GM23338 (cell line): ENCODE data around the gene ANKRD65. TPM values are rescaled to one million over a fixed set of nuclear protein-coding genes. Genes with fewer than 3 reads are reported as not detected.

Experiments
- ATAC-seq: fragments of 200-7000 bp; cut with Tn5 transposase; 3 replicates; pipeline ENCODE4 v1.9.1; 2020
- DNase-seq: peaks from one replicate; pipeline ENCODE4 v3.0.0-alpha.2; 2015; ENCODE audit warnings: low spot score
- H2AFZ ChIP-seq: fragments of 200-600 bp; sonication (generic); 2 replicates; pipeline ENCODE4 v1.8.0; 2016; ENCODE audit warnings: antibody characterized with exemption, mild to moderate bottlenecking, moderate library complexity
- H3F3A ChIP-seq: fragments of 200-600 bp; sonication (generic); replicated peaks from 2 replicates; pipeline ENCODE4 v1.8.0; 2017; ENCODE audit warnings: antibody characterized with exemption, mixed run types, low read depth
- H3K27ac ChIP-seq: fragments of 200-600 bp; sonication (generic); 2 replicates; pipeline ENCODE4 v1.6.1; 2016; ENCODE audit warnings: low read depth
- H3K27me3 ChIP-seq: fragments of 200-600 bp; sonication (generic); 2 replicates; pipeline ENCODE4 v1.8.0; 2016; ENCODE audit warnings: mild to moderate bottlenecking, mixed run types, moderate library complexity; ENCODE audit not compliant: insufficient read depth
- H3K36me3 ChIP-seq: fragments of 200-600 bp; sonication (generic); 2 replicates; pipeline ENCODE4 v1.8.0; 2016; ENCODE audit warnings: mild to moderate bottlenecking; ENCODE audit not compliant: insufficient read depth
- H3K4me1 ChIP-seq: fragments of 200-600 bp; sonication (generic); 2 replicates; pipeline ENCODE4 v1.8.0; 2016; ENCODE audit warnings: mild to moderate bottlenecking, moderate library complexity; ENCODE audit not compliant: insufficient read depth
- H3K4me2 ChIP-seq: fragments of 200-600 bp; sonication (generic); 2 replicates; pipeline ENCODE4 v1.7.1; 2017; ENCODE audit warnings: mixed run types
- H3K4me3 ChIP-seq: fragments of 200-600 bp; sonication (generic); 2 replicates; pipeline ENCODE4 v1.6.1; 2016; ENCODE audit warnings: mixed run types
- H3K79me2 ChIP-seq: fragments of 200-600 bp; sonication (generic); replicated peaks from 2 replicates; pipeline ENCODE4 v1.8.0; 2017; ENCODE audit warnings: mild to moderate bottlenecking; ENCODE audit not compliant: insufficient read depth
- H3K9me2 ChIP-seq: fragments of 200-600 bp; sonication (generic); 2 replicates; pipeline ENCODE4 v1.8.0; 2017; ENCODE audit not compliant: insufficient read depth
- H4K20me1 ChIP-seq: fragments of 200-600 bp; sonication (generic); replicated peaks from 2 replicates; pipeline ENCODE4 v1.8.0; 2017; ENCODE audit warnings: mild to moderate bottlenecking; ENCODE audit not compliant: insufficient read depth
- H3K27ac Mint-ChIP-seq: 2 replicates; pipeline ENCODE4 v1.8.0; 2020; ENCODE audit warnings: inconsistent platforms, mild to moderate bottlenecking, moderate library complexity, mixed read lengths
- H3K27me3 Mint-ChIP-seq: 3 replicates; pipeline ENCODE4 v1.8.0; 2022; ENCODE audit warnings: low read depth, mild to moderate bottlenecking, moderate library complexity, mixed read lengths, inconsistent platforms; ENCODE audit not compliant: insufficient read depth, poor library complexity
- H3K36me3 Mint-ChIP-seq: 3 replicates; pipeline ENCODE4 v1.8.0; 2021; ENCODE audit warnings: low read depth, mild to moderate bottlenecking, inconsistent platforms, moderate library complexity, mixed read lengths
- H3K4me1 Mint-ChIP-seq: 3 replicates; pipeline ENCODE4 v1.8.0; 2020; ENCODE audit warnings: mild to moderate bottlenecking, inconsistent platforms, mixed read lengths
- H3K4me3 Mint-ChIP-seq: 3 replicates; pipeline ENCODE4 v1.8.0; 2021; ENCODE audit warnings: moderate library complexity, mild to moderate bottlenecking, inconsistent platforms, mixed read lengths
- H3K9me3 Mint-ChIP-seq: 3 replicates; pipeline ENCODE4 v1.8.0; 2020; ENCODE audit warnings: moderate library complexity, mild to moderate bottlenecking, inconsistent platforms, mixed read lengths
- CTCF ChIP-seq, 2 experiments: fragments of 200-600 bp in 1 of 2; sonication (generic) in 1 of 2; conservative IDR thresholded peaks; 2 replicates each; pipeline versions ENCODE4 v1.5.1 to v1.6.1; 2016 to 2017; ENCODE audit warnings: antibody characterized with exemption in 2 of 2, low read depth in 2 of 2, mild to moderate bottlenecking in 2 of 2, moderate library complexity in 1 of 2
- ETS1 ChIP-seq: IDR thresholded peaks from 2 replicates; pipeline ENCODE4 v1.6.1; 2016; ENCODE audit warnings: antibody characterized with exemption
- EZH2 ChIP-seq: fragments of 200-600 bp; sonication (generic); IDR thresholded peaks from one replicate; pipeline ENCODE4 v1.8.0; 2017; ENCODE audit warnings: antibody characterized with exemption, mild to moderate bottlenecking, low read depth; ENCODE audit not compliant: unreplicated experiment
- EZH2phosphoT487 ChIP-seq: fragments of 200-600 bp; sonication (generic); IDR thresholded peaks from one replicate; pipeline ENCODE4 v1.8.1; 2018; ENCODE audit warnings: antibody characterized with exemption; ENCODE audit not compliant: unreplicated experiment
- JUNB ChIP-seq: IDR thresholded peaks from one replicate; pipeline ENCODE4 v1.6.1; 2016; ENCODE audit warnings: antibody characterized with exemption; ENCODE audit not compliant: unreplicated experiment
- POLR2AphosphoS5 ChIP-seq: IDR thresholded peaks from 2 replicates; pipeline ENCODE4 v1.6.1; 2016; ENCODE audit warnings: antibody characterized with exemption, low read depth
- STAT1 ChIP-seq: IDR thresholded peaks from one replicate; pipeline ENCODE4 v1.6.1; 2016; ENCODE audit warnings: antibody characterized with exemption; ENCODE audit not compliant: unreplicated experiment
- ZNF114 ChIP-seq: fragments of 250-450 bp; sonication (Bioruptor Pico); IDR thresholded peaks from 2 replicates; pipeline ENCODE4 v1.5.0; 2020; ENCODE audit warnings: mild to moderate bottlenecking, moderate library complexity
- ZNF462 ChIP-seq: fragments of 250-450 bp; sonication (Bioruptor Pico); IDR thresholded peaks from 2 replicates; pipeline ENCODE4 v1.5.0; 2020; ENCODE audit warnings: mild to moderate bottlenecking, moderate library complexity
- polyA plus RNA-seq: library from polyadenylated mRNA; unstranded; fragments of >200 nt; fragmentation: Nextera tagmentation; extraction: Ambion mirVana; gene quantifications from 2 replicates; pipeline ENCODE4 v1.2.1, GENCODE V29; 2016
- total RNA-seq: library from RNA; depleted of rRNA; stranded (reverse); fragments of >200 nt; shearing (Covaris generic); gene quantifications from 2 replicates; pipeline ENCODE4 v1.2.3, GENCODE V29; 2014

Gene ANKRD65
- total and polyA plus RNA-seq, 2 experiments from 2014 or later, result 1.6 to 1.7 TPM

- TF ChIP-seq ETS1, result no peak
- TF ChIP-seq POLR2AphosphoS5, result no peak
Observed at GRCh38 chr1:1462318-1462966, 41.4 kb upstream of the ANKRD65 start (continued).

GRCh38 chr1:1461721-1462317 is 40.7 kb upstream of the ANKRD65 start:
- H3F3A ChIP-seq, result no peaks in the 10 kb centered on the region
- no peak overlapping the region for H3K4me2 ChIP-seq
- H3K27me3 ChIP-seq, result no peaks in the 10 kb centered on the region
- no peak overlapping the region for H2AFZ ChIP-seq
- Mint-ChIP-seq H3K27me3 (peaks cover 3% of the 10 kb centered on the region), H3K27ac (no peak overlapping the region), H3K36me3 (no peaks in the 10 kb centered on the region), H3K4me1 (no peaks in the 10 kb centered on the region), H3K9me3 (no peaks in the 10 kb centered on the region), H3K4me3 (no peak overlapping the region)
- TF ChIP-seq EZH2phosphoT487 (no peak), ZNF462 (CRISPR knock-in tag) (no peak), EZH2 (no peak), STAT1 (no peak), JUNB (no peak), CTCF (conservative IDR thresholded peaks at IDR 0.05; ENCODE audit: low read depth in 2 of 2) (peak in 1 of 2 experiments; percentile 36; a peak in 2 of 4 replicates), ZNF114 (CRISPR knock-in tag) (no peak), POLR2AphosphoS5 (no peak)
- H3K4me1 ChIP-seq, result no peaks in the 10 kb centered on the region
- DNase-seq, result no peak
- no peaks in the 10 kb centered on the region for H3K79me2 ChIP-seq
- H3K4me3 ChIP-seq, result no peak overlapping the region
- no peaks in the 10 kb centered on the region for H4K20me1 ChIP-seq
- H3K9me2 ChIP-seq, result no peaks in the 10 kb centered on the region
- H3K27ac ChIP-seq, result no peak overlapping the region
- ATAC-seq, result peak; percentile 74
- H3K36me3 ChIP-seq, result no peaks in the 10 kb centered on the region
